Lung (tissue), 12 donors: ENCODE data around the gene ZNF619. TPM values are rescaled to one million over a fixed set of nuclear protein-coding genes. Genes with fewer than 3 reads are reported as not detected.

Source experiments
- ATAC-seq: fragments of 200-7000 bp; cut with Tn5 transposase; one replicate; pipeline ENCODE4 v1.9.1; 2020; ENCODE audit warnings: moderate number of reproducible peaks; ENCODE audit not compliant: insufficient read depth, low FRiP score
- DNase-seq, 3 donors: peaks; one replicate each; pipeline ENCODE4 v3.0.0-alpha.2; 2013 to 2017
- H3K27ac ChIP-seq, 2 donors: one replicate each; pipeline ENCODE4 v1.5.1; 2013; ENCODE audit warnings: mild to moderate bottlenecking in 2 of 2, moderate library complexity in 2 of 2, control low read depth in 1 of 2, inconsistent platforms in 1 of 2, low read depth in 1 of 2, low read length in 1 of 2
- H3K27me3 ChIP-seq, 3 donors: one replicate each; pipeline ENCODE4 v1.5.1; 2013; ENCODE audit warnings: low read length in 2 of 3; ENCODE audit not compliant: control insufficient read depth in 3 of 3, insufficient read depth in 3 of 3
- H3K36me3 ChIP-seq, 4 donors: one replicate each; pipeline ENCODE4 v1.5.1; 2013; ENCODE audit warnings: low read length in 4 of 4, mild to moderate bottlenecking in 1 of 4, moderate library complexity in 1 of 4; ENCODE audit not compliant: control insufficient read depth in 4 of 4, insufficient read depth in 4 of 4
- H3K4me1 ChIP-seq, 5 donors: one replicate each; pipeline ENCODE4 v1.5.1; 2013; ENCODE audit warnings: low read length in 5 of 5, mild to moderate bottlenecking in 2 of 5, moderate library complexity in 1 of 5; ENCODE audit not compliant: control insufficient read depth in 5 of 5, insufficient read depth in 5 of 5
- H3K4me3 ChIP-seq: one replicate; pipeline ENCODE4 v1.5.1; 2013; ENCODE audit warnings: mild to moderate bottlenecking, control low read depth, moderate library complexity
- H3K9ac ChIP-seq, 2 donors: one replicate each; pipeline ENCODE4 v1.5.1; 2013; ENCODE audit warnings: low read length in 2 of 2, control low read depth in 1 of 2; ENCODE audit not compliant: insufficient read depth in 1 of 2
- H3K9me3 ChIP-seq, 4 donors: one replicate each; pipeline ENCODE4 v1.5.1; 2013; ENCODE audit warnings: low read length in 3 of 4, mild to moderate bottlenecking in 1 of 4, moderate library complexity in 1 of 4; ENCODE audit not compliant: control insufficient read depth in 4 of 4, insufficient read depth in 3 of 4
- whole genome bisulfite sequencing, 2 donors: extraction: QIAGEN DNeasy Blood & Tissue Kit; methylation state at CpG; one replicate each; pipeline ENCODE4 v1.1.7; 2013; 5-methylcytosine and 5-hydroxymethylcytosine counted together
- polyA plus RNA-seq, 2 donors: library from polyadenylated mRNA; stranded (reverse); fragments of 200-250 nt; gene quantifications; one replicate each; pipeline ENCODE4 v1.2.1, GENCODE V29; 2013
- total RNA-seq, 2 donors: library from RNA; depleted of rRNA in 1 of 2; stranded (reverse); fragments of >200 nt in 1 of 2; gene quantifications; one replicate each; pipeline ENCODE4 v1.2.1, GENCODE V29; 2014 to 2021
- TF ChIP-seq, protein P1 (sequence below): IDR thresholded peaks from 2 replicates; pipeline ENCODE4 v1.5.1; 2012; ENCODE audit warnings: mild to moderate bottlenecking; ENCODE audit errors: control extremely low read depth, extremely low read depth
- donor health status: control.
- donor health status: control.
- donor health status: Bipolar disorder and iron deficiency.
- donor health status: healthy.
- donor health status: DM: yes; HTN: yes; CAD: no.

Gene ZNF619
- total and polyA plus RNA-seq, 4 donors, result 0.96 to 10.0 (median 5.0) TPM

- Histone ChIP-seq H3K9ac (peak within 1 kb of the TSS; percentile 55 to 82), H3K27ac (peak within 1 kb of the TSS; percentile 89 to 94), H3K4me1 (peaks cover 0 to 11% (median 7%) of the 10 kb centered on the region in 5 donors), H3K36me3 (peaks cover 0 to 1% (median 0%) of the 10 kb centered on the region in 4 donors), H3K9me3 (no peaks in the 10 kb centered on the region), H3K27me3 (no peaks in the 10 kb centered on the region), H3K4me3 (peak within 1 kb of the TSS; percentile 76)
- 6 to 8% methylated on average over 44 of the region's 44 CpGs for WGBS, 2 donors
- DNase-seq (peak; percentile 87 to 91 (median 88)), ATAC-seq (peak; percentile 75)
- TF ChIP-seq, protein P1, sequence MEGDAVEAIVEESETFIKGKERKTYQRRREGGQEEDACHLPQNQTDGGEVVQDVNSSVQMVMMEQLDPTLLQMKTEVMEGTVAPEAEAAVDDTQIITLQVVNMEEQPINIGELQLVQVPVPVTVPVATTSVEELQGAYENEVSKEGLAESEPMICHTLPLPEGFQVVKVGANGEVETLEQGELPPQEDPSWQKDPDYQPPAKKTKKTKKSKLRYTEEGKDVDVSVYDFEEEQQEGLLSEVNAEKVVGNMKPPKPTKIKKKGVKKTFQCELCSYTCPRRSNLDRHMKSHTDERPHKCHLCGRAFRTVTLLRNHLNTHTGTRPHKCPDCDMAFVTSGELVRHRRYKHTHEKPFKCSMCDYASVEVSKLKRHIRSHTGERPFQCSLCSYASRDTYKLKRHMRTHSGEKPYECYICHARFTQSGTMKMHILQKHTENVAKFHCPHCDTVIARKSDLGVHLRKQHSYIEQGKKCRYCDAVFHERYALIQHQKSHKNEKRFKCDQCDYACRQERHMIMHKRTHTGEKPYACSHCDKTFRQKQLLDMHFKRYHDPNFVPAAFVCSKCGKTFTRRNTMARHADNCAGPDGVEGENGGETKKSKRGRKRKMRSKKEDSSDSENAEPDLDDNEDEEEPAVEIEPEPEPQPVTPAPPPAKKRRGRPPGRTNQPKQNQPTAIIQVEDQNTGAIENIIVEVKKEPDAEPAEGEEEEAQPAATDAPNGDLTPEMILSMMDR, result no peak
Measured at GRCh38 chr3:40505599-40506462, 28.9 kb downstream of the ZNF619 start, which contains the start of gene ZNF620. Gene ZNF620 (plus strand): TSS chr3:40506039. CDS start chr3:40506353, 314 bp downstream.

GRCh38 chr3:40511031-40511718 lies 34.3 kb downstream of the ZNF619 start:
- no peak for ATAC-seq

DNA sequence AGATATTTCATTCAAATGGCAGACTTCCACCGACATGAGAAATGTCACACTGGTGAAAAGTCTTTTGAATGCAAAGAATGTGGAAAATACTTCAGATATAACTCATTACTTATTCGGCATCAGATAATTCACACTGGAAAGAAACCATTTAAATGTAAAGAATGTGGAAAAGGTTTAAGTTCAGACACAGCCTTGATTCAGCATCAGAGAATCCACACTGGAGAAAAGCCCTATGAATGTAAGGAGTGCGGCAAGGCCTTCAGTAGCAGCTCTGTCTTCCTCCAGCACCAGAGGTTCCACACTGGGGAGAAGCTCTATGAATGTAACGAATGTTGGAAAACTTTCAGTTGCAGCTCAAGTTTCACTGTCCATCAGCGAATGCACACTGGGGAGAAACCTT lies 39.3 kb downstream of the ZNF619 start:
- Histone ChIP-seq H3K27me3 (no peaks in the 10 kb centered on the region), H3K4me1 (no peaks in the 10 kb centered on the region), H3K36me3 (peaks cover 0 to 14% (median 6%) of the 10 kb centered on the region in 4 donors), H3K4me3 (no peak overlapping the region), H3K9ac (no peak overlapping the region), H3K9me3 (no peaks in the 10 kb centered on the region), H3K27ac (no peak overlapping the region)
- DNase-seq (no peak), ATAC-seq (no peak)
- 96 to 99% methylated on average over 5 of the region's 5 CpGs for WGBS, 2 donors
- TF ChIP-seq, protein P1, result no peak

More at GRCh38 chr3:40511031-40511718, 34.3 kb downstream of the ZNF619 start:
- Histone ChIP-seq H3K9me3 (no peaks in the 10 kb centered on the region), H3K4me3 (no peak overlapping the region), H3K27me3 (no peaks in the 10 kb centered on the region), H3K27ac (no peak overlapping the region), H3K4me1 (peaks cover 0 to 5% (median 0%) of the 10 kb centered on the region in 5 donors), H3K9ac (no peak overlapping the region), H3K36me3 (peaks cover 0 to 7% (median 3%) of the 10 kb centered on the region in 4 donors)
- WGBS, 2 donors, result 97 to 100% methylated on average over 1 of the region's 1 CpG
- DNase-seq, result no peak
- TF ChIP-seq, protein P1, result no peak
